Muscle of leg (tissue), 16 donors: Measurements from ENCODE around the gene APLP1. TPM values are rescaled to one million over a fixed set of nuclear protein-coding genes. Genes with fewer than 3 reads are reported as not detected.
"Not testable (repeated sequence)": the region's sequence is repeated elsewhere in the genome, so short reads cannot be mapped to it uniquely, and the experiment has no call there.

Experiments used
- DNase-seq: peaks from one replicate; pipeline ENCODE4 v3.0.0; 2013
- H3K27ac ChIP-seq: one replicate; pipeline ENCODE4 v1.5.1; 2013; ENCODE audit warnings: mild to moderate bottlenecking, low read length, control low read depth
- H3K27me3 ChIP-seq: one replicate; pipeline ENCODE4 v1.6.1; 2013; ENCODE audit warnings: low read length; ENCODE audit not compliant: control insufficient read depth, insufficient read depth
- H3K36me3 ChIP-seq: one replicate; pipeline ENCODE4 v1.6.1; 2013; ENCODE audit warnings: low read length; ENCODE audit not compliant: control insufficient read depth, insufficient read depth
- H3K4me1 ChIP-seq: one replicate; pipeline ENCODE4 v1.6.1; 2013; ENCODE audit warnings: low read length; ENCODE audit not compliant: control insufficient read depth, insufficient read depth
- H3K4me3 ChIP-seq: one replicate; pipeline ENCODE4 v1.5.1; 2013; ENCODE audit warnings: low read length, control low read depth
- H3K9me3 ChIP-seq: replicated peaks from 2 replicates; pipeline ENCODE4 v1.6.1; 2013; ENCODE audit warnings: low read depth, low read length; ENCODE audit not compliant: control insufficient read depth
- WGBS: methylation state at CpG from one replicate; pipeline ENCODE4 v1.1.5; 2013; ENCODE audit warnings: missing lambda C conversion rate; ENCODE audit not compliant: insufficient coverage; 5-methylcytosine and 5-hydroxymethylcytosine counted together
- long read RNA-seq, 11 donors: transcript quantifications; one replicate each; lab custom pipeline, GENCODE V29; 2026
- polyA plus RNA-seq, 8 donors: library from polyadenylated mRNA; unstranded; fragments of 120-200 nt; gene quantifications; one replicate each; pipeline versions ENCODE4 v1.2.1 to v1.2.3, GENCODE V29; 2013; ENCODE audit warnings: inconsistent platforms in 1 of 8, low replicate concordance in 1 of 8; ENCODE audit not compliant: insufficient read length in 8 of 8, insufficient read depth in 1 of 8
- total RNA-seq: library from RNA; stranded (reverse); fragments of 120-200 nt; gene quantifications from one replicate; pipeline ENCODE4 v1.2.4, GENCODE V29; 2013

APLP1 gene
- total RNA-seq = 4.7 TPM
- 10 to 100 TPM in 3 of 8 donors, 1 to 10 TPM in 5; 4.6 to 10.7 (median 7.5) TPM for polyA plus RNA-seq
- long read RNA-seq, donor 1, partial matches to known transcripts = 0 of 2 reads
- long read RNA-seq, donor 1, other reads (novel, unspliced or antisense) = 0 of 2 reads
- long read RNA-seq, donor 2 = 0 reads
- long read RNA-seq, donor 3, partial matches to known transcripts = 0 of 1 reads
- long read RNA-seq, donor 3, other reads (novel, unspliced or antisense) = 0 of 1 reads
- long read RNA-seq, donor 4 = 0 reads
- long read RNA-seq, donor 5, partial matches to known transcripts = 0 of 1 reads
- long read RNA-seq, donor 5, other reads (novel, unspliced or antisense) = 0 of 1 reads
- long read RNA-seq, donor 6 = 0 reads
- long read RNA-seq, donor 7, partial matches to known transcripts = 0 of 38 reads
- long read RNA-seq, donor 7, other reads (novel, unspliced or antisense) = 38 of 38 reads
- long read RNA-seq, donor 8 = 0 reads
- long read RNA-seq, donor 9, partial matches to known transcripts = 0 of 1 reads
- long read RNA-seq, donor 9, other reads (novel, unspliced or antisense) = 0 of 1 reads
- long read RNA-seq, donor 10, partial matches to known transcripts = 0 of 2 reads
- long read RNA-seq, donor 10, other reads (novel, unspliced or antisense) = 0 of 2 reads
- long read RNA-seq, donor 11, partial matches to known transcripts = 0 of 2 reads
- long read RNA-seq, donor 11, other reads (novel, unspliced or antisense) = 0 of 2 reads

- DNase-seq = peak; percentile 77
- Histone ChIP-seq H3K27me3 (peaks cover 41% of the 10 kb centered on the region), H3K9me3 (no peaks in the 10 kb centered on the region), H3K4me3 (peak within 1 kb of the TSS; percentile 21), H3K4me1 (peaks cover 20% of the 10 kb centered on the region), H3K36me3 (no peaks in the 10 kb centered on the region), H3K27ac (no peak within 1 kb of the TSS)
- 0% methylated on average over 58 of the region's 60 CpGs for WGBS
Observed at GRCh38 chr19:35868172-35868822, at the start of gene APLP1. Gene APLP1 (plus strand): TSS chr19:35868574. CDS start chr19:35868637, 63 bp downstream.

GRCh38 chr19:35822579-35822978 is 45.8 kb upstream of the APLP1 start:
- Histone ChIP-seq H3K9me3 (no peaks in the 10 kb centered on the region), H3K36me3 (no peaks in the 10 kb centered on the region), H3K27ac (no peak overlapping the region), H3K4me3 (no peak overlapping the region), H3K27me3 (no peaks in the 10 kb centered on the region), H3K4me1 (peaks cover 3% of the 10 kb centered on the region)
- 67% methylated on average over 3 of the region's 3 CpGs for WGBS
- no peak for DNase-seq

- peaks cover 3% of the 10 kb centered on the region for H3K4me1 ChIP-seq
- no peaks in the 10 kb centered on the region for H3K36me3 ChIP-seq
- WGBS = no CpG with 5 or more reads among the region's 5 CpGs
- no peak overlapping the region for H3K4me3 ChIP-seq
- H3K27ac ChIP-seq = no peak overlapping the region
- H3K9me3 ChIP-seq = no peaks in the 10 kb centered on the region
- DNase-seq = no peak
- no peaks in the 10 kb centered on the region for H3K27me3 ChIP-seq
Observed at GRCh38 chr19:35824150-35824549, 44.2 kb upstream of the APLP1 start.

- peak; percentile 86 for DNase-seq
- H3K36me3 ChIP-seq = no peaks in the 10 kb centered on the region
- no peaks in the 10 kb centered on the region for H3K4me1 ChIP-seq
- H3K9me3 ChIP-seq = no peaks in the 10 kb centered on the region
- WGBS = 0% methylated on average over 8 of the region's 12 CpGs
- H3K4me3 ChIP-seq = no peak overlapping the region
- no peak overlapping the region for H3K27ac ChIP-seq
- H3K27me3 ChIP-seq = no peaks in the 10 kb centered on the region
Observed at GRCh38 chr19:35828692-35829301, 39.6 kb upstream of the APLP1 start.

GRCh38 chr19:35830986-35831385 is 37.4 kb upstream of the APLP1 start:
- H3K9me3 ChIP-seq = no peaks in the 10 kb centered on the region
- H3K36me3 ChIP-seq = no peaks in the 10 kb centered on the region
- DNase-seq = no peak
- H3K27me3 ChIP-seq = no peaks in the 10 kb centered on the region
- WGBS = 84% methylated on average over 10 of the region's 18 CpGs
- H3K4me1 ChIP-seq = no peaks in the 10 kb centered on the region
- no peak overlapping the region for H3K27ac ChIP-seq
- no peak overlapping the region for H3K4me3 ChIP-seq

GRCh38 chr19:35832054-35832453 is 36.3 kb upstream of the APLP1 start:
- Histone ChIP-seq H3K36me3 (no peaks in the 10 kb centered on the region), H3K4me1 (no peaks in the 10 kb centered on the region), H3K27ac (no peak overlapping the region), H3K4me3 (no peak overlapping the region), H3K9me3 (no peaks in the 10 kb centered on the region), H3K27me3 (no peaks in the 10 kb centered on the region)
- WGBS = 95% methylated on average over 2 of the region's 4 CpGs
- DNase-seq = no peak

- WGBS = 37% methylated on average over 5 of the region's 7 CpGs
- Histone ChIP-seq H3K9me3 (no peaks in the 10 kb centered on the region), H3K27me3 (no peaks in the 10 kb centered on the region), H3K36me3 (no peaks in the 10 kb centered on the region), H3K4me3 (no peak overlapping the region), H3K4me1 (no peaks in the 10 kb centered on the region), H3K27ac (no peak overlapping the region)
- DNase-seq = no peak
Observed at GRCh38 chr19:35833972-35834371, 34.4 kb upstream of the APLP1 start.

GRCh38 chr19:35836096-35836495 is 32.3 kb upstream of the APLP1 start:
- not testable (repeated sequence) for H3K9me3 ChIP-seq, H3K4me3 ChIP-seq, H3K27ac ChIP-seq, H3K4me1 ChIP-seq, H3K27me3 ChIP-seq, H3K36me3 ChIP-seq, DNase-seq
- WGBS = 39% methylated on average over 11 of the region's 11 CpGs

- H3K4me1 ChIP-seq = peaks cover 3% of the 10 kb centered on the region
- no peaks in the 10 kb centered on the region for H3K9me3 ChIP-seq
- no peak overlapping the region for H3K4me3 ChIP-seq
- DNase-seq = no peak
- peaks cover 35% of the 10 kb centered on the region for H3K27me3 ChIP-seq
- no peak overlapping the region for H3K27ac ChIP-seq
- no peaks in the 10 kb centered on the region for H3K36me3 ChIP-seq
- WGBS = 81% methylated on average over 12 of the region's 13 CpGs
Observed at GRCh38 chr19:35841961-35842595, 26.3 kb upstream of the APLP1 start.
